Measurements from ENCODE around the gene SEC22C.
"Not testable (repeated sequence)": the region's sequence is repeated elsewhere in the genome, so short reads cannot be mapped to it uniquely, and the experiment has no call there.

The SEC22C gene

DNA sequence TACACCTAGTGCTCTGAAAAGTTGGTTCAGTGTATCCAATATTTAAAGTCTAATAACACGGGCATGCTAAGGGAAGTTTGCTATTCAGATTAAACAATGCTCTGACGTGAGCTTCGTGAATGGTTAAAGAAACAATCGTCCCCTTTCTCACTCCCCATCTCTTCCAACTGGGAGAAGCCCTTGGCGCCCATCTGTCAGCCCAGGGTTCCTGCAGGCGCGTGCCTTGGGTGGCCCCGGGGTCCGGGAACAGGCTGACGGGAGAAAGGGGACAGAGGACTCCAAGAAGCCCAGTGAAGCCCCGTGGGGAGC is 413 bp downstream of the SEC22C start:
- H3K18ac ChIP-seq (ENCODE audit: low read length): peak overlapping the region; percentile 92
- H2BK15ac ChIP-seq (ENCODE audit: low read length): peak overlapping the region; percentile 96
- H2AFZ ChIP-seq (ENCODE audit: low read length): peak overlapping the region; percentile 99
- H3K27ac ChIP-seq (replicated peaks; ENCODE audit: low read length): no peak overlapping the region
- no CpG with 5 or more reads among the region's 11 CpGs for WGBS, 2 donors (ENCODE audit: extremely low coverage in 2 of 2, insufficient read length in 2 of 2, insufficient replicate concordance in 1 of 2)
- H3K9ac ChIP-seq (ENCODE audit: low read depth, low read length, poor library complexity): peak overlapping the region; percentile 72
- no peak overlapping the region for H3K14ac ChIP-seq (ENCODE audit: low read length)
- H4K8ac ChIP-seq (ENCODE audit: low read depth, low read length): no peak overlapping the region
- H3K9me3 ChIP-seq (replicated peaks in 1 of 2; ENCODE audit: control insufficient read depth in 2 of 2, insufficient read depth in 1 of 2, low read depth in 1 of 2, low read length in 2 of 2): peaks cover 0 to 13% of the 10 kb centered on the region in 2 donors
- peak overlapping the region; percentile 70 for H3K4me2 ChIP-seq (ENCODE audit: insufficient read depth, low read length, poor library complexity, severe bottlenecking)
- peaks cover 0 to 5% of the 10 kb centered on the region in 2 donors for H3K4me1 ChIP-seq (ENCODE audit: control insufficient read depth in 2 of 2, insufficient read depth in 1 of 2, low read depth in 1 of 2, low read length in 2 of 2)
- H3K4me3 ChIP-seq (ENCODE audit: low read length in 2 of 2): peak overlapping the region; percentile 73 to 93
- peak overlapping the region; percentile 53 for H2BK120ac ChIP-seq (ENCODE audit: low read depth, low read length)
- no peak overlapping the region for H2AK5ac ChIP-seq (ENCODE audit: low read depth, low read length)
- H2BK12ac ChIP-seq (ENCODE audit: low read length): no peak overlapping the region
- no peak for DNase-seq (ENCODE audit: low spot score)
- no peak overlapping the region for H3K4ac ChIP-seq (ENCODE audit: low read length)
- H4K91ac ChIP-seq (ENCODE audit: low read depth, low read length, poor library complexity): no peak overlapping the region
- peak overlapping the region; percentile 87 for H2BK5ac ChIP-seq (ENCODE audit: low read length)
- no peaks in the 10 kb centered on the region for H3K79me1 ChIP-seq (ENCODE audit: low read depth, low read length)
- peaks cover 0 to 21% of the 10 kb centered on the region in 2 donors for H3K36me3 ChIP-seq (replicated peaks in 1 of 2; ENCODE audit: control insufficient read depth in 2 of 2, insufficient read depth in 2 of 2, low read length in 2 of 2)
- peak overlapping the region; percentile 95 for H3K23ac ChIP-seq (ENCODE audit: low read depth, low read length, poor library complexity)
- H3K27me3 ChIP-seq (ENCODE audit: control insufficient read depth in 3 of 3, insufficient read depth in 3 of 3, low read depth in 1 of 3, low read length in 3 of 3): no peaks in the 10 kb centered on the region

DNA sequence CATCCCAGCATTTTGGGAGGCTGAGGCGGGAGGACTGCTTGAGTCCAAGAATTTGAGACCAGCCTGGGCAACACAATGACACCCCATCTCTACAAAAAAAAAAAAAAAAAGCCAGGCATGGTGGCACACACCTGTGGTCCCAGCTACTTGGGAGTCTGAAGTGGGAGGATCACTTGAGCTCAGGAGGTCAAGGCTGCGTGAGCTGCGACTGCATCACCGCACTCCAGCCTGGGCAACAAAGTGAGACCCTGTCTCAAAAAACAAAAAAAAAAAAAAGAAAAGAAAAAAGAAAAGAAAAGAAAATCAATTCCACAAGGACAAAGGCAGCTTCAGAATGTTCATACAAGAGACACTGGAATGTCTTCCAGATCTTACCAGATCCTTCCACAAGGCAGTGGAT is 2.4 kb downstream of the SEC22C start:
- H3K27ac ChIP-seq (replicated peaks; ENCODE audit: low read length); H2BK120ac ChIP-seq (ENCODE audit: low read depth, low read length): not testable (repeated sequence)
- no CpG with 5 or more reads among the region's 4 CpGs for WGBS, 2 donors (ENCODE audit: extremely low coverage in 2 of 2, insufficient read length in 2 of 2, insufficient replicate concordance in 1 of 2)

DNA sequence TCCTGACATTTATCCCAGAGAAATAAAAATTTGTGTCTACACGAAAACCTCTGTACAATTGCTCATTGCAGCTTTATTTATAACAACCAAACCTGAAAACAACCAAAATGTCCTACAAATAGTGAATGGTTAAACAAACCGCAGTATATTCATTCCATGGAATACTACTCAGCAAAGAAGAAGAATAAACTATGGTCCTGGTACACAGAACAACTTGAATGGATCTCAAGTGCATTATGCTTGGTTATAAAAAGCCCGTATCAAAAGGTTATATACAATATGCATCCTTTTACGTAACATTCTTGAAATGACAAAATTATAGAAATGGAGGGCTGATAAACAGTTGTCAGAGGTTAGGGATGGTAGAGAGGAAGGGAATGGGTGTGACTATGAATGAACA is 3.7 kb downstream of the SEC22C start:
- H3K18ac ChIP-seq (ENCODE audit: low read length): no peak overlapping the region
- no peak for DNase-seq (ENCODE audit: low spot score)
- H2BK5ac ChIP-seq (ENCODE audit: low read length): no peak overlapping the region
- no peak overlapping the region for H3K23ac ChIP-seq (ENCODE audit: low read depth, low read length, poor library complexity)
- peaks cover 1 to 33% of the 10 kb centered on the region in 2 donors for H3K9me3 ChIP-seq (replicated peaks in 1 of 2; ENCODE audit: control insufficient read depth in 2 of 2, insufficient read depth in 1 of 2, low read depth in 1 of 2, low read length in 2 of 2)
- no peak overlapping the region for H2BK15ac ChIP-seq (ENCODE audit: low read length)
- H4K8ac ChIP-seq (ENCODE audit: low read depth, low read length): no peak overlapping the region
- WGBS, 2 donors (ENCODE audit: extremely low coverage in 2 of 2, insufficient read length in 2 of 2, insufficient replicate concordance in 1 of 2): no CpG with 5 or more reads among the region's 4 CpGs
- H2BK120ac ChIP-seq (ENCODE audit: low read depth, low read length): no peak overlapping the region
- no peak overlapping the region for H3K4me3 ChIP-seq (ENCODE audit: low read length in 2 of 2)
- no peaks in the 10 kb centered on the region for H3K79me1 ChIP-seq (ENCODE audit: low read depth, low read length)
- H3K9ac ChIP-seq (ENCODE audit: low read depth, low read length, poor library complexity): no peak overlapping the region
- no peak overlapping the region for H3K4me2 ChIP-seq (ENCODE audit: insufficient read depth, low read length, poor library complexity, severe bottlenecking)
- H2BK12ac ChIP-seq (ENCODE audit: low read length): no peak overlapping the region
- no peak overlapping the region for H4K91ac ChIP-seq (ENCODE audit: low read depth, low read length, poor library complexity)
- H3K14ac ChIP-seq (ENCODE audit: low read length): no peak overlapping the region
- H2AK5ac ChIP-seq (ENCODE audit: low read depth, low read length): no peak overlapping the region
- no peak overlapping the region for H3K4ac ChIP-seq (ENCODE audit: low read length)
- H2AFZ ChIP-seq (ENCODE audit: low read length): no peak overlapping the region
- H3K27ac ChIP-seq (replicated peaks; ENCODE audit: low read length): no peak overlapping the region
- peaks cover 0 to 52% of the 10 kb centered on the region in 2 donors for H3K36me3 ChIP-seq (replicated peaks in 1 of 2; ENCODE audit: control insufficient read depth in 2 of 2, insufficient read depth in 2 of 2, low read length in 2 of 2)
- no peaks in the 10 kb centered on the region for H3K27me3 ChIP-seq (ENCODE audit: control insufficient read depth in 3 of 3, insufficient read depth in 3 of 3, low read depth in 1 of 3, low read length in 3 of 3)
- H3K4me1 ChIP-seq (ENCODE audit: control insufficient read depth in 2 of 2, insufficient read depth in 1 of 2, low read depth in 1 of 2, low read length in 2 of 2): peaks cover 0 to 1% of the 10 kb centered on the region in 2 donors

More for the DNA sequence above, 2.4 kb downstream of the SEC22C start:
- H3K4me3 ChIP-seq (ENCODE audit: low read length in 2 of 2); H2BK12ac ChIP-seq (ENCODE audit: low read length); H4K91ac ChIP-seq (ENCODE audit: low read depth, low read length, poor library complexity); H3K4ac ChIP-seq (ENCODE audit: low read length); H3K9ac ChIP-seq (ENCODE audit: low read depth, low read length, poor library complexity); H3K14ac ChIP-seq (ENCODE audit: low read length); H2BK15ac ChIP-seq (ENCODE audit: low read length); DNase-seq (ENCODE audit: low spot score); H2BK5ac ChIP-seq (ENCODE audit: low read length); H4K8ac ChIP-seq (ENCODE audit: low read depth, low read length); H3K4me2 ChIP-seq (ENCODE audit: insufficient read depth, low read length, poor library complexity, severe bottlenecking); H3K79me1 ChIP-seq (ENCODE audit: low read depth, low read length); H3K27me3 ChIP-seq (ENCODE audit: control insufficient read depth in 3 of 3, insufficient read depth in 3 of 3, low read depth in 1 of 3, low read length in 3 of 3); H3K18ac ChIP-seq (ENCODE audit: low read length); H3K23ac ChIP-seq (ENCODE audit: low read depth, low read length, poor library complexity); H2AFZ ChIP-seq (ENCODE audit: low read length); H2AK5ac ChIP-seq (ENCODE audit: low read depth, low read length); H3K4me1 ChIP-seq (ENCODE audit: control insufficient read depth in 2 of 2, insufficient read depth in 1 of 2, low read depth in 1 of 2, low read length in 2 of 2): not testable (repeated sequence)
- peaks cover 0 to 40% of the 10 kb centered on the region in 2 donors for H3K36me3 ChIP-seq (replicated peaks in 1 of 2; ENCODE audit: control insufficient read depth in 2 of 2, insufficient read depth in 2 of 2, low read length in 2 of 2)
- H3K9me3 ChIP-seq (replicated peaks in 1 of 2; ENCODE audit: control insufficient read depth in 2 of 2, insufficient read depth in 1 of 2, low read depth in 1 of 2, low read length in 2 of 2): peaks cover 1 to 32% of the 10 kb centered on the region in 2 donors

DNA sequence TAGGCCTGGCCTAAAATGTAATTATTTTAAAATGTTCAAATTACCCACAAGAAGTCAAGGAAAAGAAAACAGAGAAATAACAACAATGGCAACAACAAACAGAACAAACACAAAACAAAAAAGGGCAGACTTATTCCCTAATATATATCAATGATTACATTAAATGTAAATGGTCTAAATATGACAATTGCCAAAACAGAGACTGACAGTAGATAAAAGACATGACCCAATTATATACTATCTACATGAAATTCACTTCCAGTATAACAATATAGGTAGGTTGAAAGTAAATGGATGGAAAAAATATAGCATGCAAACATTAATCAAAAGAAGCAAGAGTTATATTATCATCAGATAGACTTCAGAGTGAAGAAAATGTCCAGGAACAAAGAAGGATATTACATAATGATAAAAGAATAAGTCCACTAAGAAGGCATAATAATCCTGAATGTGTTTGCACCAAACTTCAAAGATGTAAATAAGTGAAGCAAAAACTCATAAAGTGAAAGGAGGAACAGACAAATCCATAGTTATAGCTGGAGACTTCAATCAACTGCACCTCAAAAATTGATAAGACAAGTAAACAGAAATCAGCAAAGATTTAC is 6.5 kb downstream of the SEC22C start:
- Histone ChIP-seq H4K91ac (ENCODE audit: low read depth, low read length, poor library complexity) (no peak overlapping the region), H3K27me3 (ENCODE audit: control insufficient read depth in 3 of 3, insufficient read depth in 3 of 3, low read depth in 1 of 3, low read length in 3 of 3) (no peaks in the 10 kb centered on the region), H3K4me3 (ENCODE audit: low read length in 2 of 2) (no peak overlapping the region), H3K27ac (replicated peaks; ENCODE audit: low read length) (no peak overlapping the region), H2BK5ac (ENCODE audit: low read length) (no peak overlapping the region), H2BK15ac (ENCODE audit: low read length) (no peak overlapping the region), H2AK5ac (ENCODE audit: low read depth, low read length) (no peak overlapping the region), H3K23ac (ENCODE audit: low read depth, low read length, poor library complexity) (no peak overlapping the region), H3K79me1 (ENCODE audit: low read depth, low read length) (no peaks in the 10 kb centered on the region), H3K4me2 (ENCODE audit: insufficient read depth, low read length, poor library complexity, severe bottlenecking) (no peak overlapping the region), H3K9ac (ENCODE audit: low read depth, low read length, poor library complexity) (no peak overlapping the region), H2AFZ (ENCODE audit: low read length) (no peak overlapping the region), H3K4me1 (ENCODE audit: control insufficient read depth in 2 of 2, insufficient read depth in 1 of 2, low read depth in 1 of 2, low read length in 2 of 2) (no peaks in the 10 kb centered on the region), H2BK120ac (ENCODE audit: low read depth, low read length) (no peak overlapping the region), H2BK12ac (ENCODE audit: low read length) (no peak overlapping the region), H3K36me3 (replicated peaks in 1 of 2; ENCODE audit: control insufficient read depth in 2 of 2, insufficient read depth in 2 of 2, low read length in 2 of 2) (peaks cover 2 to 64% of the 10 kb centered on the region in 2 donors), H3K18ac (ENCODE audit: low read length) (no peak overlapping the region), H3K14ac (ENCODE audit: low read length) (no peak overlapping the region), H3K9me3 (replicated peaks in 1 of 2; ENCODE audit: control insufficient read depth in 2 of 2, insufficient read depth in 1 of 2, low read depth in 1 of 2, low read length in 2 of 2) (peaks cover 1 to 33% of the 10 kb centered on the region in 2 donors), H4K8ac (ENCODE audit: low read depth, low read length) (no peak overlapping the region), H3K4ac (ENCODE audit: low read length) (no peak overlapping the region)
- no peak for DNase-seq (ENCODE audit: low spot score)
